Activated CD4-positive, alpha-beta T cell treated with anti-CD3 and anti-CD28 coated beads, Interleukin-2, amount 10 ng/mL, durations not matched to agents 24 days and 14 days (primary cell): ENCODE data around the gene ACVR1B. TPM values are rescaled to one million over a fixed set of nuclear protein-coding genes. Genes with fewer than 3 reads are reported as not detected.

ENCODE experiments used
- DNase-seq: peaks from one replicate; pipeline ENCODE4 v3.0.0; 2022
- H3K27ac Mint-ChIP-seq: one replicate; pipeline ENCODE4 v1.8.0; 2022; ENCODE audit warnings: mild to moderate bottlenecking, mixed read lengths
- H3K27me3 Mint-ChIP-seq: one replicate; pipeline ENCODE4 v1.8.0; 2022; ENCODE audit warnings: mixed read lengths
- H3K36me3 Mint-ChIP-seq: one replicate; pipeline ENCODE4 v1.8.0; 2022; ENCODE audit warnings: low read depth, mild to moderate bottlenecking, mixed read lengths
- H3K4me1 Mint-ChIP-seq: one replicate; pipeline ENCODE4 v1.8.0; 2021; ENCODE audit warnings: mixed read lengths
- H3K4me3 Mint-ChIP-seq: one replicate; pipeline ENCODE4 v1.8.0; 2022; ENCODE audit warnings: mild to moderate bottlenecking, moderate library complexity, mixed read lengths
- H3K9me3 Mint-ChIP-seq: one replicate; pipeline ENCODE4 v1.8.0; 2021; ENCODE audit warnings: mixed read lengths
- intact Hi-C: fragments of 100-400 bp; cut with micrococcal nuclease; formaldehyde crosslinking; loops from one replicate; pipeline ENCODE4 v1.15.1; 2023
- total RNA-seq: library from RNA; stranded (reverse); gene quantifications from 2 replicates; pipeline ENCODE4 v1.2.3, GENCODE V29; 2022

ACVR1B gene
- 7.1 and 8.1 TPM in 2 replicates for total RNA-seq

DNA sequence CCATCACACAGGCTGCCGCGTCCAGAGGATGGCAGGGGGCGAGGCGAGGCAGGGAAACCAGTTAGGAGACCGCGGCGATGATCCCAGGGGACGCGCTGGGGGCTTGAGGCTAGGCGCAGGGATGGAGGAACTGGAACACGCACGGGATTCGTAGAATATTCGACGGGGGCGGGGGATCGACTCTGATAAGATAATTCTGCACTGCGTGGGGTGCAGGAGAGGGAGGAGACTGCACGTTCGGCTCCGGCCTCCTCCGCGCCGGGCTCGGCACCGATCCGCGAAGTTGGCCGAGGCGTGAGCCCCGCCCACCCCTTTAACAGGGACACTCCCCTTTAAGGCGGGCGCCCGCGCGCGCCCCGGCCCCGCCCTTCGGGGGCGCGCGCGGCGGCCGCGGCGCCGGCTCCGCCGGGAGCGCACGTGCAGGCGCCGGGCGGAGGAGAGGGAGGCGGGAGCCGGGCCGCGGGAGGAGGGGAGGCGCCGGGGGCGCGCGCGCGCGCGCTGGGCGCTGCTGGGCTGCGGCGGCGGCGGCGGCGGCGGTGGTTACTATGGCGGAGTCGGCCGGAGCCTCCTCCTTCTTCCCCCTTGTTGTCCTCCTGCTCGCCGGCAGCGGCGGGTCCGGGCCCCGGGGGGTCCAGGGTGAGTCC is at the start of gene ACVR1B:
Gene ACVR1B, plus strand, starts transcription at position 501 of the 644 bp plus-strand sequence. Its CDS starts 45 bp downstream, at position 546.
- Mint-ChIP-seq H3K4me3 (peak within 1 kb of the TSS; percentile 97), H3K4me1 (peaks cover 26% of the 10 kb centered on the region), H3K27me3 (peaks cover 48% of the 10 kb centered on the region), H3K9me3 (no peaks in the 10 kb centered on the region), H3K27ac (peak within 1 kb of the TSS; percentile 84), H3K36me3 (no peaks in the 10 kb centered on the region)
- peak; percentile 96 for DNase-seq
- intact Hi-C loops, result no loop called here

DNA sequence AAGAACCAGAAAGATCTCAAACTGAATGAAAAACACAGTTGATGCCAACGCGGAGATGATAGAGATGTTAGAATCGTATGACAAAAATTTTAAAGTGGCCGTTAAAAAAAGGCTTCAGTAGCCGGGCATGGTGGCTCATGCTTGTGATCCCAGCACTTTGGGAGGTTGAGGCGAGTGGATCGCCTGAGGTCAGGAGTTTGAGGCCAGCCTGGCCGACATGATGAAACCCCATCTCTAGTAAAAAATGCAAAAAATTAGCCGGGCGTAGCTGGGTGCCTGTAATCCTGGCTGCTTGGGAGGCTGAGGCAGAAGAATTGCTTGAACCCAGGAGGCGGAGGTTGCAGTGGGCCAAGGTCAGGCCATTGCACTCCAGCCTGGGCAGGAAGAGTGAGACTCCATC is 49.6 kb upstream of the ACVR1B start:
- no peak overlapping the region for H3K27ac Mint-ChIP-seq
- peaks cover 29% of the 10 kb centered on the region for H3K27me3 Mint-ChIP-seq
- H3K4me3 Mint-ChIP-seq, result no peak overlapping the region
- DNase-seq, result no peak
- intact Hi-C loops, result no loop called here
- H3K4me1 Mint-ChIP-seq, result peaks cover 2% of the 10 kb centered on the region
- H3K36me3 Mint-ChIP-seq, result no peaks in the 10 kb centered on the region
- no peaks in the 10 kb centered on the region for H3K9me3 Mint-ChIP-seq

DNA sequence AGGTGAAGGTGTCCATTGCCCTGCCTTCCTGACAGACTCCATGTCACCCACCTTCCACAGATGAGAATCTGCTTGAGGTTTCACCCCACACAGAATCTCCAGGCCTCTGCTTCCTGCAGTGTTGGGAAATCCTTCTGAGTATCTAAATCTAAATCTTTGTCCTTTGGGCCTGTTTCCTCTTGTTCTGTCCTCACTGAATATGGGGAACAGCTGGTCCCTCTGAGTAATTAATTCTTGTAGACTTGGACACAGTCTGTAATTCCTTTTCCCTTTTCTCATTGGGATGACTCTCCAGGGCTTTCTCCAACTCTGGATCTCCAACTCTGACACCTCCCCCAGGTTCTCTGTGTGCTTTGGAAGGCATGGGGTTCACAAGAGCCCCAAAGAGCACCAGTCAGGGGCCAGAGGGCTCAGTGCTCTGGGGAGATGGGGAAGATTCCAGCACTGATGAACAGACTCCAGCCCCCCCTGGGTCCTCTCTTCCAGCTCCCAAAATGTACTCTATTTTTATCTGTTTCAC is 46.5 kb upstream of the ACVR1B start:
- no peaks in the 10 kb centered on the region for H3K36me3 Mint-ChIP-seq
- H3K4me3 Mint-ChIP-seq, result no peak overlapping the region
- peaks cover 45% of the 10 kb centered on the region for H3K27me3 Mint-ChIP-seq
- no peak overlapping the region for H3K27ac Mint-ChIP-seq
- no peaks in the 10 kb centered on the region for H3K9me3 Mint-ChIP-seq
- peaks cover 2% of the 10 kb centered on the region for H3K4me1 Mint-ChIP-seq
- DNase-seq, result no peak
- intact Hi-C loops, result no loop called here

DNA sequence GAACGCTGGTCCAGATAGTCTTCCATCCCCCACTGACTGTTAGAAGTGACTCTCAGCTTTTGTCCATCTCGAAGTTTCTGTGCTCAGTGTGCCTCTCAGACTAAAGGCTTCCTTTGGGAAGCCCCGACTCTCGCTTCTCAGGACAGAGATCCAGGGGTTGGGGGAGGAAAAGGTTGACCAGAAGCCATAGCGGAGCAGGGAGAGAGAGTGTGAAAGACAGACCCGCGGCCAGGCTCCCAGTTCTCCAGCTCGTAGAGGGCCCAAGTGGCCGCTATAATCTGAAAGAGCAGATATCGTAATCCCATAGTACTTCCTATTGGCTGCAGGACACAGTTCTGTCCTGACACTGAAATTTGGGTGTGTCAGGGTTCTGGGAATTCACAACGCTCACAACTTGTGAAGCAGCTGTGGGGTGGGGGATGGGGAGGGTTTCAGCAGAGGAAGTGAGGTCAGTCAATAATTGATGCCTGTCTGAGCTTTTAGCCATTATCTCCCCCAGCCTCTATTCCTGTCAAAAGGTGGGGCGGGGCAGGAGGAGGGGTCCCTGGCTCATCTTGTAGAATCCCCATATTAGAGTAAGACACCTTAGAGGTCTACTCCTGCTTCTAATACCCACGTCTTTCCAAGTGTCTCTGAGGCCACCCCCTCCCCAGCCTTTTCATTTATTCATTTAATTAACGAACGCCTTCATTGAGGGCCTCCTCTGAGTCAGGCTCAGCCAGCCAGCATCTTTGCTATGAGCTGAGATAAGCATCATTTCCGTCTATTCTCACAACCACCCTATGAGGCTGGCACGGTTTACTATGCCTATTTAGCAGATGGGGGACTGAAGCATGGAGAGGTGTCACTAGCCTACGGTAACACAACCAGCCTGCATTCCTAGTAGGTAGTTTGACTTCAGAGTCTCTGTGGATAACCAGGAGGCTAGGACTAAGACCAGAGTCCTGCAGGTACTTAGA is 45.7 kb upstream of the ACVR1B start:
- no peak overlapping the region for H3K27ac Mint-ChIP-seq
- H3K4me1 Mint-ChIP-seq, result peaks cover 2% of the 10 kb centered on the region
- DNase-seq, result no peak
- H3K36me3 Mint-ChIP-seq, result no peaks in the 10 kb centered on the region
- peaks cover 48% of the 10 kb centered on the region for H3K27me3 Mint-ChIP-seq
- intact Hi-C loops, result no loop called here
- no peak overlapping the region for H3K4me3 Mint-ChIP-seq
- H3K9me3 Mint-ChIP-seq, result no peaks in the 10 kb centered on the region

DNA sequence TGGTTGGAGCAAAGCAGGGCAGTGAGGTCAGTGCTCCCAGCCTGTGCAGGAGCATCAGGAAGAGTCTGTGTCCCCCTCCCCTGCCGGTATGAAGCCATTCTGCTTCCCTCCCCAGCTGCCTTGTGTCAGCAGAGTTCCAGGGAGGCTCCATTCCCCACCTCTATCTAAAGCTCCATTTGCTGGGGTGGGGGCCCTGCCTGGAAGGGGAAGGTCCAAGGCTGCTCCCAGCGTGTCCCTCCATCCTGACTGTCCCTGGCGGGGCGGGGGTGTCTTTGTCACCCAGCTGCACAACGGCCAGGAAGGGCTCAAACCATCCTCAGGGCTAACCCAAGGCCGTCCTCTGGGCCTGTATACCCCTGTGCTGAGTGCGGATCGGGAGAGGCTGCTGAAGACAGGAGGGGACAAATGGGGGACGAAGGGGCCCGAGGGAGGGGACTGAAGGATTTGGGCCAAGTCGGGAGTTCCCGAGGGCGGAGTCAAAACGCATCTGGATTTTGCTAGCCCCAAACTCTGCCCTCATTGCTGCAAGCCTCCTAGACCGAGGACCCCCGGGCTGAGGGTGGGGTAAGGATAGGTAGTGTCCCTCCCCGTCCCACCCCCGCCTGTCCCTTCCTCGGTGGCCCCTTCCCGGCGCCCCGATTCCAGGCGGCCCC is 44.9 kb upstream of the ACVR1B start:
- H3K4me1 Mint-ChIP-seq, result peaks cover 1% of the 10 kb centered on the region
- H3K36me3 Mint-ChIP-seq, result no peaks in the 10 kb centered on the region
- intact Hi-C loops, result no loop called here
- no peak overlapping the region for H3K27ac Mint-ChIP-seq
- H3K9me3 Mint-ChIP-seq, result no peaks in the 10 kb centered on the region
- H3K4me3 Mint-ChIP-seq, result no peak overlapping the region
- no peak for DNase-seq
- peaks cover 47% of the 10 kb centered on the region for H3K27me3 Mint-ChIP-seq

DNA sequence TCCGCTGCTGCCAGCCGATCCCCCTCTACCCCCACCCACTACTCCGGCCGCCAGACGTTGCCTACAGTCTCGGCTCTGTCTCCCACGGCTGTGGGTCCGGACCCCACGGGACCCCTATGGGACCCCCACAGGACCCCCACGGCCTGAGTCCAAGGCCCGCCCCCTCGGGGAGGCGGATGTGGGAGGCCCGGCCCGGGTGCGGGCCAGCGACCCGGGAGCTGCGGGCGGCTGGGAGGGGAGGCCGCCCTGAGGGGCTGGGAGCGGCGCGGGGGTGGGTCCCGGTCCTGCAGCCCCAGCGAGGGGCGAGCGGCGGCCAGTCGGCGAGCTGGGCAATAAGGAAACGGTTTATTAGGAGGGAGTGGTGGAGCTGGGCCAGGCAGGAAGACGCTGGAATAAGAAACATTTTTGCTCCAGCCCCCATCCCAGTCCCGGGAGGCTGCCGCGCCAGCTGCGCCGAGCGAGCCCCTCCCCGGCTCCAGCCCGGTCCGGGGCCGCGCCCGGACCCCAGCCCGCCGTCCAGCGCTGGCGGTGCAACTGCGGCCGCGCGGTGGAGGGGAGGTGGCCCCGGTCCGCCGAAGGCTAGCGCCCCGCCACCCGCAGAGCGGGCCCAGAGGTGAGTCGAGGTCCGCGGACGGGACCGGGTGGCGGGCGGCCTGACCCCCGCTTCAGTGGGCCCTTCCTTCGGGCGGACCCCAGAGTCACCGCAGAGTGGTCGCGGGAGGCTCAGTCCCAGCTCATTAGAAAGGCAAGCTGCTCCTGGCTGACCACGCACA is 44.2 kb upstream of the ACVR1B start, which contains the start of gene ACVRL1:
Gene ACVRL1, plus strand, starts transcription at position 422 of the 773 bp plus-strand sequence. CDS start 4,971 bp downstream, outside the sequence.
- H3K4me1 Mint-ChIP-seq, result no peaks in the 10 kb centered on the region
- H3K27me3 Mint-ChIP-seq, result peaks cover 45% of the 10 kb centered on the region
- no peaks in the 10 kb centered on the region for H3K36me3 Mint-ChIP-seq
- H3K4me3 Mint-ChIP-seq, result no peak within 1 kb of the TSS
- DNase-seq, result no peak
- H3K27ac Mint-ChIP-seq, result no peak within 1 kb of the TSS
- intact Hi-C loops, result no loop called here
- H3K9me3 Mint-ChIP-seq, result no peaks in the 10 kb centered on the region

DNA sequence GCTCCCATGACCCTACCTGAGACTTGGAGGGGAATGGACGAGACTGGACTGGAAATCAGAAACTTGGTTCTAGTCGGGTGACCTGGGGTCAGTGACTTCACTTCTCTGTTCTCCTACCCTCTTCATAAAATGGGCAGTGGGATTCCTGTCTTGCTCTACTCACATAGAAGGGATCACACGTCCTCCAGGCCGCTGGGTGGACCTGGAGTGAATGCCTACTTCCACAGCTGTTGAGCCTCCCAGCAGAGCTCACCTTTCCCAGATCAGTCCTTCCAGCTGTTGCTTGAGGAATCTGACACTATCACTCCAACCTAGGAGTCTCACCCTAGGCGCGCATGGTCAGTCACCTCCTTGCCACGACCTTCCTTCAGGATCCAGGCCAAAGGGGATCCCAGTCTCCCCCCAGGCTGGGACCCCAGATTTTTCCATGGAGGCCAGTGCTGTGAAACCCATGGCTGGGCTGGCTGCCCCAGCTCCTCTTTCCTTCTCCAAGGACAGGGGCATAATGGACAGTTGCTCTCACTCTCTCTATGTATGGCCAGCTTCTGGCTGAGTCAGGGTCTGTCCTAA is 43.6 kb upstream of the ACVR1B start:
- intact Hi-C loops, result no loop called here
- H3K36me3 Mint-ChIP-seq, result no peaks in the 10 kb centered on the region
- H3K4me3 Mint-ChIP-seq, result no peak overlapping the region
- no peaks in the 10 kb centered on the region for H3K9me3 Mint-ChIP-seq
- no peak for DNase-seq
- H3K27me3 Mint-ChIP-seq, result peaks cover 45% of the 10 kb centered on the region
- no peaks in the 10 kb centered on the region for H3K4me1 Mint-ChIP-seq
- no peak overlapping the region for H3K27ac Mint-ChIP-seq

DNA sequence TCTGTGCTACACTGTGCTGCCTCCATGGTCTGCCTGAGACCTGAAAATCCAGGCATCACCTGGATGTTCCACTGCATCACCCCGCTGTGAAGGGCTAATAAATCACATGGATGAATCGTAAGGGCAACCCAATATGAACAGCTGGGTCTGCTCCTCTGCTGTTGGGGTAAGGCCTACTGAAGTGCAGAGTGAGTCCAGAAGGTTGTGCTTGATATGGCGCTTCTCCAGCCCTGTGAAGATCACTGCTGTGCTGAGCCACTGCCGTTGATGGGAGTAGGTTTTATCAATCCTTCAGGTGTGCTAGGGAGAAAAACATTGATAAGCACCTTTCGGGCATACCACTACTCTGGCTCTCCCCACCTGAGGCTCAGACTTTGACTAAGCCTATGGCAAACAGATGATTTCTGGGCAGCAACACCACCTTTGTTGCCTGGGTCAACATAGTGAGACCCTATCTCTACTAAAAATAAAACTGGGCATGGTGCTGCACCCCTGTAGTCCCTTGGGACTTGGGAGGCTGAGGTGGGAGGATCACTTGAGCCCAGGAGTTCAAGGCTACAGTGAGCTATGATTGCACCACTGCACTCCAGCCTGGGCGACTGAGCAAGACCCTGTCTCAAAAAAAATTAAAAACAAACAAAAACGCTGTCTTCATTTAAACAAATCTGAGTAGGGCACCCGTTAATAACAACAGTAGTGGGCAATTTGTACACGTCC is 42.5 kb upstream of the ACVR1B start:
- H3K27me3 Mint-ChIP-seq, result peaks cover 41% of the 10 kb centered on the region

DNA sequence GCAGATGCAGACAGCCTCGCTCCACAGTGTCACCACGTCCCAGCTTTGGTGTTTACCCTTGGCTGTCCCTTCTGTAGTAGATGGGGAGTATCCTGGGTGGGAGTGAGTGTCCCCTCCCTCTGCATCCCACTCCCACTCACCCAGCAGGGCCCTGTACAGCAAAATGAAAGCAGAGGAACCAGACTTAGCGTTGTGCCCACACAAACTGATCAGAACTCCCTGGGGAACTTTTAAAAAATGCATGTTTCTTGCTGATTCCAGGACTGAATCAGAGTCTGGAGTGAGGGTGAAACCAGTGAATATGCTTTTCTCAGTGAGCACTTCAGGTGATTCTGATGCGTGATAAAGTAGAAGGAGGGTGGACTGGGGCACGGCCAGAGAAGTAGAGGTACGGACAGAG is 41.3 kb upstream of the ACVR1B start:
- Mint-ChIP-seq H3K4me3 (no peak overlapping the region), H3K9me3 (no peaks in the 10 kb centered on the region), H3K4me1 (no peaks in the 10 kb centered on the region), H3K27me3 (peaks cover 35% of the 10 kb centered on the region), H3K27ac (no peak overlapping the region), H3K36me3 (no peaks in the 10 kb centered on the region)
- no peak for DNase-seq
- intact Hi-C loops, result no loop called here

More for the DNA sequence above, 42.5 kb upstream of the ACVR1B start:
- no peaks in the 10 kb centered on the region for H3K4me1 Mint-ChIP-seq
- H3K4me3 Mint-ChIP-seq, result no peak overlapping the region
- no peak for DNase-seq
- no peak overlapping the region for H3K27ac Mint-ChIP-seq
- H3K9me3 Mint-ChIP-seq, result no peaks in the 10 kb centered on the region
- intact Hi-C loops, result no loop called here
- H3K36me3 Mint-ChIP-seq, result no peaks in the 10 kb centered on the region

DNA sequence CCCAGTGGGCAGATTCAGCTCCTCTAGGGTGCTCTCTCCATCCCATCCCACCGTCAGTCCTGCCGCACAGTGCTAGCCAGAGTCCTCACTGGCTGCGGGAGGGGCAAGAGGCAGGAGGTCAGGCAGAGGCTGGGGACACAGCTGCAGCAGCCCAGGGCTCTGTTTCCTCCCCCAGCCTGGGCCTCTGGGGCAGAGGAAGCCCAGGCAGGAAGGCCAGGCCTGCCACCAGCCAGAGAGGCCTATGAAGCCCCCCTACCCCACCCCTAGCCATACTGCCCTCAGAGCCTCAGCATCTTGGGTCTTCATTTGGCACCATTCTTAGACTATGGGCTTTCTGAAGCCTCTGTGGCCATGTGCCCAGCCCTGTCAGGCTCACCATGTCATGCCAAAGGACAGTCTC is 40.8 kb upstream of the ACVR1B start:
- Mint-ChIP-seq H3K36me3 (no peaks in the 10 kb centered on the region), H3K4me1 (no peaks in the 10 kb centered on the region), H3K27ac (no peak overlapping the region), H3K4me3 (no peak overlapping the region), H3K27me3 (peaks cover 32% of the 10 kb centered on the region), H3K9me3 (no peaks in the 10 kb centered on the region)
- DNase-seq, result no peak
- intact Hi-C loops, result no loop called here

DNA sequence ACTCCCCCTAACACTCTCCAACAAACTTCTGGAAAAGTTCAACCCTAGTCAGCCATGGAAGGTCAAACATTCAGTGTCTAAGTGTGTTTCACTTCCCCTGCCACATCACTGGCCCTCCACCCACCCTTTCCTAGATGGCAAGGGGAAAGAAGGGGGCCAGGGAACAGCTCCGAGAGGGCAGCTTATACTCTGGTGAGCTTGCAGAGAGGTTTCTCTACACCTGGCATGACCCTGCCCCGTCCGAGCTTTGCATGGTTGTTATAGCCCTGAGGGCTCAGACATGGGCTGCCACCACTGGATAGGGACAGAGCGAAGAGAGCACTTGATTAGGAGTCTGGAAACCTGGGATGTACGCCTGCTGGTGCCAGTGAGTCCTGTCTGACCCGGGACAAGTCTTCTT is 40.2 kb upstream of the ACVR1B start:
- DNase-seq, result no peak
- Mint-ChIP-seq H3K27ac (no peak overlapping the region), H3K36me3 (no peaks in the 10 kb centered on the region), H3K27me3 (peaks cover 27% of the 10 kb centered on the region), H3K9me3 (no peaks in the 10 kb centered on the region), H3K4me1 (no peaks in the 10 kb centered on the region), H3K4me3 (no peak overlapping the region)
- intact Hi-C loops, result no loop called here

DNA sequence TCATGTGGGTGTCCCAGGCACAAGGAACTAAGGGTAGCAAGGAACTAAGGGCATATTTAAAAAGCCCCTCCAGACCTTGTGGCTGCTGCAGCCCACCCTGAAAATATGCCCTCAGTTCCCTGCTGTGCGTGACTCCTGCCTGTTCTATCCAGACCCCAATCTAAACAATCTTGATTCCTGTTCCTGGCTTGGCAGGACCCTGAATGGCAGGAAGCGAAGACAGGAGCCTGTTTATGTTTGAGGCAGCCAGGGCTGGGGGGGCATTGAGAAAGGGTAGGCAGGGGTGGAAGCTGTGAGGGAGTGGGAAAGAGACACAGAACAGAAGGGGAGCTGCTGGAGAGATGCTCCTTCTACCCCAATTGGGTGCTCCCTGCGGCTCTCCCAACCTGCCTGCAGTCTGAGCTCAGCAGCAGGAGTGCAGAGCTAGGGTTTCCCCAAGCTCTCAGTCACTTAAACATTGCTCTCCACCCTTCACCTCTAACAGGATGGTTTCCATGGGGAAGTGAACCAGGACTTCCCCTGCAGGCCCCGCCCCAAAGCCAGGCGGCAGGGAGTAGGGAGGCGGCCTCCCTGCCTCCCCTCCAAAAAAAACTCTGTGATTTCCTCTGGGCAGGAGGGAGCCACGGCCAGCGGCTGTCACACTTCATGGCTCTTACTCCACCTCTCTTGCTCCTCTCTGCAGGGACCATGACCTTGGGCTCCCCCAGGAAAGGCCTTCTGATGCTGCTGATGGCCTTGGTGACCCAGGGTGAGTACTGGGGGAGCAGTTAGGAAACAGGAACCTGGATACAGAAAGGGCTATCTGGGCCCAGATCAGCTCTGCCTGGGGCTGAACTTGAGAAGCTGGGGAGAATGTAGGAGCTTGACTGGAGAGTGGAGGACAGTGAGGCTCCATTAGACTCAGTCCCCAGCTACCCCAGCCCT is 39.4 kb upstream of the ACVR1B start:
- H3K4me1 Mint-ChIP-seq, result no peaks in the 10 kb centered on the region
- no peak overlapping the region for H3K27ac Mint-ChIP-seq
- no peak overlapping the region for H3K4me3 Mint-ChIP-seq
- no peaks in the 10 kb centered on the region for H3K36me3 Mint-ChIP-seq
- H3K9me3 Mint-ChIP-seq, result no peaks in the 10 kb centered on the region
- DNase-seq, result no peak
- H3K27me3 Mint-ChIP-seq, result peaks cover 23% of the 10 kb centered on the region
- intact Hi-C loops, result no loop called here
